ENCODE data around the gene NACAD. TPM values are rescaled to one million over a fixed set of nuclear protein-coding genes. Genes with fewer than 3 reads are reported as not detected.

Gene NACAD, protein sequence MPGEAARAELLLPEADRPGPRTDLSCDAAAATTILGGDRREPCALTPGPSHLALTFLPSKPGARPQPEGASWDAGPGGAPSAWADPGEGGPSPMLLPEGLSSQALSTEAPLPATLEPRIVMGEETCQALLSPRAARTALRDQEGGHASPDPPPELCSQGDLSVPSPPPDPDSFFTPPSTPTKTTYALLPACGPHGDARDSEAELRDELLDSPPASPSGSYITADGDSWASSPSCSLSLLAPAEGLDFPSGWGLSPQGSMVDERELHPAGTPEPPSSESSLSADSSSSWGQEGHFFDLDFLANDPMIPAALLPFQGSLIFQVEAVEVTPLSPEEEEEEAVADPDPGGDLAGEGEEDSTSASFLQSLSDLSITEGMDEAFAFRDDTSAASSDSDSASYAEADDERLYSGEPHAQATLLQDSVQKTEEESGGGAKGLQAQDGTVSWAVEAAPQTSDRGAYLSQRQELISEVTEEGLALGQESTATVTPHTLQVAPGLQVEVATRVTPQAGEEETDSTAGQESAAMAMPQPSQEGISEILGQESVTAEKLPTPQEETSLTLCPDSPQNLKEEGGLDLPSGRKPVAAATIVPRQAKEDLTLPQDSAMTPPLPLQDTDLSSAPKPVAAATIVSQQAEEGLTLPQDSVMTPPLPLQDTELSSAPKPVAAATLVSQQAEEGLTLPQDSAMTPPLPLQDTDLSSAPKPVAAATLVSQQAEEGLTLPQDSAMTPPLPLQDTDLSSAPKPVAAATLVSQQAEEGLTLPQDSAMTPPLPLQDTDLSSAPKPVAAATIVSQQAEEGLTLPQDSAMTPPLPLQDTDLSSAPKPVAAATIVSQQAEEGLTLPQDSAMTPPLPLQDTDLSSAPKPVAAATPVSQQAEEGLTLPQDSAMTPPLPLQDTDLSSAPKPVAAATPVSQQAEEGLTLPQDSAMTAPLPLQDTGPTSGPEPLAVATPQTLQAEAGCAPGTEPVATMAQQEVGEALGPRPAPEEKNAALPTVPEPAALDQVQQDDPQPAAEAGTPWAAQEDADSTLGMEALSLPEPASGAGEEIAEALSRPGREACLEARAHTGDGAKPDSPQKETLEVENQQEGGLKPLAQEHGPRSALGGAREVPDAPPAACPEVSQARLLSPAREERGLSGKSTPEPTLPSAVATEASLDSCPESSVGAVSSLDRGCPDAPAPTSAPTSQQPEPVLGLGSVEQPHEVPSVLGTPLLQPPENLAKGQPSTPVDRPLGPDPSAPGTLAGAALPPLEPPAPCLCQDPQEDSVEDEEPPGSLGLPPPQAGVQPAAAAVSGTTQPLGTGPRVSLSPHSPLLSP (N-terminal part only)
- polyA plus RNA-seq (ENCODE audit: insufficient read length): 4.4 TPM

DNA sequence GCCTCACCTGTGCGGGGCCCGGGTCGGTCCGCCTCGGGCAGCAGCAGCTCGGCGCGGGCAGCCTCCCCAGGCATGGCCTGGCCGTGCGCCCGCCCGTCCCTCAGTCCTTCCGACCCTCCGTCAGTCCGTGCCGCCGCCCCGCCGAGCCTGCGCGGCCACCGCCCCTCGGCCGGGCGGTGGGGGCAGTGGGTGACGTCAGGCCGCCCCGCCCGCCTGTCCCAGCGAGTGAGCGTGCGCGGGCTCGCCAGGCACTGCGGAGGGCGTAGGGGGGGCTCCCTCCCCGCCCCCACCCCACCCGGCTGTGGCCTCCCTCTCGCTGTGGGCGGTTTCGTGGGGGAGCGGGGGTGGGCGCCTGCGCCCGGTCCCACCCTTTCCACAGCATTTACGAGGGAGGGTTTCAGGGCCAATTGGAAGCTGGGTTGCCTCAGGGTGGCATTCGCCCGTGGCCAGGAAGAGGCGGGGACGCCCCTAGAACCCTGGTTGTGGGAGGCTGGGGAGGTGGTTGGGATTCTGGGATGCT lies at the start of gene NACAD:
Gene NACAD (minus strand): TSS at position 149 of the 520 bp plus-strand sequence. CDS start 75 bp downstream, at position 74.
- peak; percentile 5 for DNase-seq (ENCODE audit: low read depth)

DNA sequence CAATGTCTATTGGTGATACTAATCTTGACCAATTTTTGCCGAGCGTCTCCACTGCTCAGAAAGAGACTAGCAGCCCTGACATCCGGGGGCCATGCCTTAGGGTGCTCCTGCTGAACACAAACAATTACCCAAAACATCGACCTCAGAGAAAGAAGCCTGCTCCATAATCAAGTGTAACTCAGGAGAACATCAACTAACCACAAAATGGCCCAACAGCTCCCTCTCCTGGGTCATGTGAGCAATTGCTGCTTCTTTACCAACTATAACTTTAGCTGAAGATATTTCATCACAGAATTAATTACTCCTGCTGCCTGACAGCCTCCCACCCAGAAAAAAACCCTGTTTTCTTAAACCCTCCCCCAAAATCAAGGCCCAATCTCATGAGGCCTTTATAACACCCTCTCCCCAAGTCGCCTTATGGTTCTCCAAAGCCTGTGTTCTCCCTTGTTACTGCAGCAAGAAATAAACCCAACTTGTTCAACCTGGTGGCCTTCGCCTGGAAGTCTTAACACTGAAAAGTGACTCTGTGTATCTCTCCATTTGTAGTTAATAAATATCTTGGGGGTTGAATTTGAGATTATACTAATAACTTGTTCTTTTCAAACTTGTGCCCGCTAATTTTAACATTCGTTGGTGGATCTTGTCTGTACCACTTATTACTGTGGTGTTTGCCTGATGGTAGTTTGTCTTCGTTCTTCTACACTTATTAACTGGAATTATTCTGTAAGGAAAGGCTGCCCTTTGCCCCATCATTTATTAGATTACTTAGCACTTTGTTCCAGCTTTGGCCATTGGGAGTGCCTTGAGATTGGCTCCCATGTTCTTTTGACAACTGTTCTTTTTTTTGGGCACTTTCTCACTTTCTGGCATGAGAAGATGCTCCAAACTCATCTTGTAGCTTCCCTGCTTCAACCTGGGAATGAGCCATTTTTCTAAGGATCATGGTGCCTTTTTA lies 47.6 kb upstream of the NACAD start:
- DNase-seq (ENCODE audit: low read depth): peak; percentile 63

DNA sequence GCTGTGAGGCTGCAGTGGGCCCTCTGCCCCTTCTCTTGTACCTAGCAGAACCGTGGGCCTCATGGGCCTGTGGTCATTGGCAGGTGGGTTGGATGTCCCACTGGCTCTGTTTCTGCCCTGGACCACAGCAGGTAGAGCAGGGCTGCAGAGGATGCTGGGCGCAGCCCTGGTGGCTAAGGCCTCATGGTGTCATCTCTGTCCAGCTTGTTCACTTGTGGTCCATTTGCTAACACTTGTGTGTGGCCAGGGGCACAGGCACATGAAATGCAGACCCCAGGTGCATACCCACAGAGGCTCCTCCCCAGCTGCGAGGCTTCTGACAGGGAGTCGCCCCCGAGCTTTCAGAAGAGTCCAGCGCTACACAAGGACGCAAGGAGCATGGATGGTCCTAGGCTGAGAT lies 45.1 kb upstream of the NACAD start:
- DNase-seq (ENCODE audit: low read depth): no peak

- no peak for DNase-seq (ENCODE audit: low read depth)
Observed at GRCh38 chr7:45133352-45133751, 44.6 kb upstream of the NACAD start.

- no peak for DNase-seq (ENCODE audit: low read depth)
Observed at GRCh38 chr7:45132708-45133320, 44.0 kb upstream of the NACAD start.

- no peak for DNase-seq (ENCODE audit: low read depth)
Observed at GRCh38 chr7:45131891-45132290, 43.1 kb upstream of the NACAD start.

- DNase-seq (ENCODE audit: low read depth): no peak
Observed at GRCh38 chr7:45130910-45131309, 42.1 kb upstream of the NACAD start.

DNA sequence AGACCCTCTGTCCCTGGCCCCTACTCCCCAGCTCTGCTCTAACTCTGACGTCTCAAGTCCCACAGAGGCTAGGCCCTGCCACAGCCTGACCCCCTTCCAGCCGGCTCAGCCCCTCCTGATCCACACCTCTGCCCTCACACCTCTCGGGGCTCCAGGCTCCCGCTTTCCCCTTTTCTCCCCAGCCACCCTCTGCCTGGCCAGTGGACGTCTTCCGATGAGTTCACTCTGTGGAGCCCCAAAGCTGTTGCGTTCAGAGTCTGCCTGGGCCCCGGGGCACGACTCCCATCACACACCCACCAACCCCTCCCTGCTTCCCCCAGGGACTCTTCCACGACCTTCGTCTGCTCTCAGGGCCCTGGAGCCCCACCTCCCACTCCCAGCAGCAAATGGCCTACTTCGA lies 41.1 kb upstream of the NACAD start:
- no peak for DNase-seq (ENCODE audit: low read depth)

DNA sequence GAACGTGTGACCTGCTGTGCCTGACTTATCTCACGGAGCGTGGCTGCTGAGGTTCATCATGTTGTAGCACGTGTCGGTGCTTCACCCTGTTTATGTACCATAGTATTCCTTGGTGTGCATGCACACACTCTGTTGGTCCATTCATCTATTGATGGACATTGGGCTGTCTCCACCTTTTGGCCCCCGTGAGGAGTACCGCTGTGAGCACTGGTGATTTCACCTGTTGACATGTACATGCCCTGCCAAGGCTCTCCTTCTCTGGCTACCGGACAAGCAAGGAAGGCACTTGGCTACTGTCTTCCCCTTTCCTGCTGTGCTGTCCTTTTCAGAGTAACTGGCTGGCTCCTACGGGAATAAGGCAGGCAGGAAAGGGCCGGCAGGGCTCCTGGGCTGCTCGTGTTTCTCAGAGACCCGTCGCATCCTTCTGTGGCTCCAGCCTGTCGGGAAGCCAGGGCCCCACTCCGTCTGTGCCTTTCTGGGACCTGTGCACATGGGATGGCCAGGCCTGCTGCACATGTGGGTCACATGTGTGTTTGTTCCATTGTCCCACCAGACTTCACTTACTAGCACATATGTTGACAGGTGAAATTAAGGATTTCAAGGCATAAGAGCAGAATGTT lies 40.5 kb upstream of the NACAD start:
- no peak for DNase-seq (ENCODE audit: low read depth)

GRCh38 chr7:45126920-45127319 lies 38.2 kb upstream of the NACAD start:
- no peak for DNase-seq (ENCODE audit: low read depth)

DNA sequence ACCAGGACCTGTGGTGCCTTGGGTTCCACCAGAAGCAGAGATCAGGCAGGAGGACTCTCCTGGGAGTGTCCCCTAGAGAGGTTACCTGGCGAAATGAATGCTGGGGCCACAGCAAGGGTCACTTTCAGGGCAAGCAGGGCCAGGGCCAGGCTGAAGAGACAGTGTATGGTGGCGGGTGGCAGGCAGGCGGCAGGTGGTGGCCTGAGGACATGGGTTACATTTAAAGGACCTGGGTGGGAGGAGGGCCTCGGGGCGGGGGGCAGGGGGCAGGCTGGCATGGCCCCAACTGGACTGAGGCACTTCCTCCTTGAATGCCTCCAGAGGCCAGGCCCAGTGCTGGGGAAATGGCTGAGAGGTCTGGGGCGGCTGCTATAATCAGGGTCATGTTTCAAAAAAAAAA lies 37.4 kb upstream of the NACAD start:
- DNase-seq (ENCODE audit: low read depth): no peak

GRCh38 chr7:45125193-45125904 lies 36.6 kb upstream of the NACAD start:
- no peak for DNase-seq (ENCODE audit: low read depth)

DNA sequence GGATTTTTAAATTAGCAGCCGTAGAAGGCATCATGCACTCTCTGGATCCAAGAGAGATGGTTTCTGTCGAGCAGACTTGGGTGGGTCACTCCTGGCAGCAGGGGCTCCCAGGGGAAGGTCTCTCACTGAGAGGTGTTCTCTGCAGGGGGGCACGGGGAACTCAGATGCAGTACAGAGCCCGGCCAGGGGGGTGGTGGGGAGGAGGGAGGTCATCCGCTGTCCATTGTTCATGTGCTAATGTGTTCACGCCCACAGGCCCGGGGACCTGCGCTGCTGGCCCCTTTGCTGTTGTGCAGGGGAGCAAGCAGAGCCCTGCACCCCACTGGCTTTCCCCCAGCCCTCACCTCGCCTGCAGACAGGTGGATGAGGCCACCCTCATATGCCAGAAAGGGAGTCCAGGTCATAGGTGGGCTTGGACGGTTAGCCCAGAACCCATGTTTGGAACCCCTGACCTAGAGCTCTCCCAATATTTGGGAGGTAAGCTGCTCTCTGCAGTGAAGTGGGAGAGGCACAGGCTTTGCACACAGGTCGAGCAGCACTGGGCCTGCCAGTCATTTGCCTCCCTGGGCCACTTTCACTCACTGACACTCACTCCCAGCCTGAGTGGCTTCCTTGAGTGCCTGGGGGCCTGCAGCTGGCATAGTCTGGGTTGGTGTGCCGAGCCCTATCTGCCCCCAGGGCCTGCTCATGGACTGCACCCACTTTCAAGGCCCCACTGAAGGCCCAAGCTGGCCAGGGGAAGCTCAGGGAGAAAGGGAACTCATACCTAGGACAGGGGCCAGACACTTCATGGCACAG lies 35.3 kb upstream of the NACAD start:
- DNase-seq (ENCODE audit: low read depth): no peak

DNA sequence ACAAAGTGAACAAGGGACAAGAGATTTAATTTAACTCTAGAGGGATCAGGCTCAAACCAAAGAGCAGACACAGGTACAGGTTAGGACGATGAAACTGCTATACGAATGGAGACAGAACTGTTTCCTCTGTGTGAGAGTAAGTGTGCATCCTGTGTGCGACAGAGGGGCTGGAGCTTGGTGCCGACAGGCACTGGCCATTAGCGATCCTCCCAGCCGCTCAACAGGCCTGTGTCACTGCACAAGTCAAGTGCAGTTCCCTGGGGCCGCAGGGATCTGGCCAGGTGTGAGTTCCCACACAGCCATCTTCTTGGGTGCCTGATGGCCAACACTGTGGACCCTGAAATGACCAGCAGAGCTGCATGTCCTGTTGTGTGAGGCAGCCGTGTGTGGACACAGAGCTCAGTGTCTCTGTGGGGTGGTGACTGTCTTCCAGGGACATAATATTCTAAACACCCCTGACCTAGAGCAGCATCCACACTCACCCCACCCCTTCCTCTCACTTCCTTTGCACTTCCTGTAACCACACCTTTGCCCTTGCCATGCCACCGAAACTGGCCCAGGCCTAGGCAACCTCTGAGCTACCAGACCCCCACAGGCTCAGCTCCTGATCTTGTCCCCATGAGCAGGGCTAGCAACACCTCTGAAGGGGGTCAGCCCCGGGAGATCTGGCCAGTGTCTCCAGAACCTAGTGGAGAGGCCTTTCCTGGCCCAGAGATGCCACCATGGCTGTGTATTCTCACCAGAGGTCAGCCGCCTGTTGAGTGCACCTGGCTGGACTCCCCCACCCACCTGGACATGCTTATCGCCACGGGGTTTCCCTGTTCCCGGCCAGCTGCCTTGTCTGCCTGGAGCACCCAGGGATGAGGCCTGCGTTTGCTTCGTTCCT lies 34.4 kb upstream of the NACAD start:
- DNase-seq (ENCODE audit: low read depth): no peak

DNA sequence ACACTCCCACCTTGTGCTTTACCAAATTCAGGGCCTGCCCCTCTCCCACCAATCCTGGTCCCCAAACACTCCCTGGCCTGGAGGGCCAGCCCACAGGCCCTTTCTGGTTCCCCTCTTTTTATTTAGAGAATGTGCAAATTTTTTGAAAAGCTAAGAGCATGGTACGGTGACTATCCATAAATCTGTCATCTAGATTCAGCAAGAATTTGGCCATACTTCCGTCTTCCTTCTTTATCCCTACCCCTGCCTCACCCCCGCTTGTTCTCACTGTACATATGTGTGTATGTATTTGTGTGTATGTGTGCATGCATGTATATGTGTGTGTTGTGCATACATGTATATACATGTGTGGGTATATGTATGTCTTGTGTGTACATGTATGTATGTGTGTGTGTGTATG lies 30.8 kb upstream of the NACAD start:
- DNase-seq (ENCODE audit: low read depth): no peak

- no peak for DNase-seq (ENCODE audit: low read depth)
Observed at GRCh38 chr7:45118889-45119331, 30.1 kb upstream of the NACAD start.

DNA sequence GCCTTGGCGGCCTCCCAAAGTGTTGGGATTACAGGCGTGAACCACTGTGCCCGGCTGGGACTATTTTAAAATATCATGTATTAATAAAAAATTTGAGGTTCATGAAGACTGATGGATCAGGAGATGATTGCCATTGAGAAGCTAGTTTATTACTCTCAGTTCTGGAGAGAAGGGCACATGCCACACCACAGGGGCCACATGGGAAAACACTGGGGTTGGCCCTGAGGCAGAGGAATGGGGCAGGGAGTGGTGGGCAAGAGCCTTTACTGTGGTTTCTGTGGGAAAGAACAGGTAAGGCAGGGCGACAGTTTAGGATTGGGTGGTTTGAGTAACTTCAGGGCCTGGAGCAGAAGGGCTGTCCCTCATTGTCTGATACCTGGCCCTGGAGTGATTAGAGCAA lies 29.5 kb upstream of the NACAD start:
- no peak for DNase-seq (ENCODE audit: low read depth)

All from forelimb muscle (tissue), 1 donor.